Natural killer cell treated with Interleukin-12 subunit alpha and Interleukin-12 subunit beta and Interleukin-15 and Interleukin-18, amount 100 ng/mL, for 72 hours (primary cell): ENCODE results near the gene SAMHD1. TPM values are rescaled to one million over a fixed set of nuclear protein-coding genes. Genes with fewer than 3 reads are reported as not detected.
A peak's percentile ranks its signal among the peaks of the same experiment; 100 is the strongest.
"Not testable (repeated sequence)": the region's sequence is repeated elsewhere in the genome, so short reads cannot be mapped to it uniquely, and the experiment has no call there.

Experiments used
- ATAC-seq, 2 donors: fragments of 150-1000 bp; cut with Tn5 transposase in 1 of 2; sonication (Bioruptor Pico), chemical (Tn5 transposase) in 1 of 2; 2 replicates each; pipeline ENCODE4 v1.10.0; 2021
- DNase-seq: peaks from one replicate; pipeline ENCODE4 v3.0.0; 2022; ENCODE audit warnings: low spot score
- H3K27ac Mint-ChIP-seq, 2 donors: 1 replicate in 1 of 2; 2 replicates in 1 of 2; pipeline ENCODE4 v1.8.0; 2022; ENCODE audit warnings: mixed read lengths in 2 of 2, mild to moderate bottlenecking in 1 of 2, moderate library complexity in 1 of 2
- H3K27me3 Mint-ChIP-seq, 2 donors: 1 replicate in 1 of 2; 2 replicates in 1 of 2; pipeline ENCODE4 v1.8.0; 2022; ENCODE audit warnings: mixed read lengths in 2 of 2
- H3K36me3 Mint-ChIP-seq: one replicate; pipeline ENCODE4 v1.8.0; 2022; ENCODE audit warnings: mixed read lengths
- H3K4me1 Mint-ChIP-seq, 2 donors: 1 replicate in 1 of 2; 2 replicates in 1 of 2; pipeline ENCODE4 v1.8.0; 2022; ENCODE audit warnings: low read depth in 2 of 2, mixed read lengths in 2 of 2, mild to moderate bottlenecking in 1 of 2
- H3K4me3 Mint-ChIP-seq: one replicate; pipeline ENCODE4 v1.8.0; 2022; ENCODE audit warnings: mixed read lengths
- H3K9me3 Mint-ChIP-seq: 2 replicates; pipeline ENCODE4 v1.8.0; 2022; ENCODE audit warnings: mixed read lengths
- total RNA-seq, 2 donors: library from RNA; stranded (reverse); gene quantifications; one replicate each; pipeline ENCODE4 v1.2.3, GENCODE V29; 2022

Gene SAMHD1
- total RNA-seq, 2 donors from 2014 or later = 74.9 to 86.0 TPM

- Mint-ChIP-seq H3K4me1 (peaks cover 24 to 28% of the 10 kb centered on the region in 2 donors), H3K27ac (peak overlapping the region; percentile 47 to 75), H3K9me3 (peaks cover 2% of the 10 kb centered on the region), H3K4me3 (peak overlapping the region; percentile 38), H3K36me3 (no peaks in the 10 kb centered on the region), H3K27me3 (no peaks in the 10 kb centered on the region)
- ATAC-seq (no peak), DNase-seq (no peak)
Observed at GRCh38 chr20:36969478-36970186, 18.1 kb upstream of the SAMHD1 start.

- H3K27me3 Mint-ChIP-seq = no peaks in the 10 kb centered on the region
- H3K4me1 Mint-ChIP-seq = peaks cover 24 to 28% of the 10 kb centered on the region in 2 donors
- ATAC-seq (no peak), DNase-seq (no peak)
- no peaks in the 10 kb centered on the region for H3K36me3 Mint-ChIP-seq
- peak overlapping the region; percentile 47 to 75 for H3K27ac Mint-ChIP-seq
- H3K4me3 Mint-ChIP-seq = peak overlapping the region; percentile 38
- H3K9me3 Mint-ChIP-seq = peaks cover 2% of the 10 kb centered on the region
Observed at GRCh38 chr20:36969051-36969450, 17.5 kb upstream of the SAMHD1 start.

- DNase-seq (no peak), ATAC-seq (no peak)
- Mint-ChIP-seq H3K36me3 (no peaks in the 10 kb centered on the region), H3K9me3 (peaks cover 2% of the 10 kb centered on the region), H3K27me3 (no peaks in the 10 kb centered on the region), H3K4me3 (no peak overlapping the region), H3K4me1 (peaks cover 27 to 28% of the 10 kb centered on the region in 2 donors), H3K27ac (no peak overlapping the region)
Observed at GRCh38 chr20:36967636-36968035, 16.1 kb upstream of the SAMHD1 start.

GRCh38 chr20:36966965-36967364 lies 15.5 kb upstream of the SAMHD1 start:
- not testable (repeated sequence) for H3K27ac Mint-ChIP-seq, ATAC-seq
- peaks cover 28% of the 10 kb centered on the region in 2 donors for H3K4me1 Mint-ChIP-seq

DNA sequence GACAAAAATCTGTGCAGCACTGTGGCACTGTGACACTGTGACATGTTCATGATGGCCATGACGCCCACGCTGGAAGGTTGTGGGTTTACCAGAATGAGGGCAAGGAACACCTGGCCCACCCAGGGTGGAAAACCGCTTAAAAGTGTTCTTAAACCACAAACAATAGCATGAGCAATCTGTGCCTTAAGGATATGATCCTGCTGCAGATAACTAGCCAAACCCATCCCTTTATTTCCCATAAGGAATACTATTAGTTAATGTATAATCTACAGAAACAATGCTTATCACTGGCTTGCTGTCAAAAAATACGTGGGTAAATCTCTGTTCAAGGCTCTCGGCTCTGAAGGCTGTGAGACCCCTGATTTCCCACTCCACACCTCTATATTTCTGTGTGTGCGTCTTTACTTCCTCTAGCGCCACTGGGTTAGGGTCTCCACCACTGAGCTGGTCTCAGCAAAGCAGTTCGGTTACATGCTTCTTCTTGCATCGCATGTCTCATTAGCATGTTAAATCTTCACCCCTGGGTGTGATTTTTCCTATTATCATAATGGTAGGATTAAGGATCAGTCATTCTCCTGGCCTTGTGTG lies 10.9 kb upstream of the SAMHD1 start:
- not testable (repeated sequence) for H3K4me1 Mint-ChIP-seq, H3K27ac Mint-ChIP-seq, H3K9me3 Mint-ChIP-seq, DNase-seq, H3K4me3 Mint-ChIP-seq, H3K36me3 Mint-ChIP-seq, H3K27me3 Mint-ChIP-seq, ATAC-seq

More at GRCh38 chr20:36966965-36967364, 15.5 kb upstream of the SAMHD1 start:
- H3K4me3 Mint-ChIP-seq, H3K27me3 Mint-ChIP-seq, H3K36me3 Mint-ChIP-seq, DNase-seq, H3K9me3 Mint-ChIP-seq: not testable (repeated sequence)

- Mint-ChIP-seq H3K4me1 (peaks cover 10 to 17% of the 10 kb centered on the region in 2 donors), H3K27me3 (no peaks in the 10 kb centered on the region), H3K4me3 (no peak overlapping the region), H3K27ac (no peak overlapping the region), H3K9me3 (no peaks in the 10 kb centered on the region), H3K36me3 (no peaks in the 10 kb centered on the region)
- no peak for DNase-seq
- no peak for ATAC-seq
Observed at GRCh38 chr20:36959242-36959641, 7.7 kb upstream of the SAMHD1 start.

GRCh38 chr20:36957875-36958667 lies 6.6 kb upstream of the SAMHD1 start:
- H3K4me1 Mint-ChIP-seq = peaks cover 10 to 17% of the 10 kb centered on the region in 2 donors
- no peak for DNase-seq
- no peaks in the 10 kb centered on the region for H3K27me3 Mint-ChIP-seq
- no peaks in the 10 kb centered on the region for H3K9me3 Mint-ChIP-seq
- no peak overlapping the region for H3K27ac Mint-ChIP-seq
- H3K36me3 Mint-ChIP-seq = no peaks in the 10 kb centered on the region
- no peak overlapping the region for H3K4me3 Mint-ChIP-seq
- no peak for ATAC-seq

GRCh38 chr20:36956674-36957073 lies 5.2 kb upstream of the SAMHD1 start:
- H3K4me3 Mint-ChIP-seq = no peak overlapping the region
- H3K27me3 Mint-ChIP-seq = no peaks in the 10 kb centered on the region
- H3K27ac Mint-ChIP-seq = no peak overlapping the region
- no peak for DNase-seq
- H3K9me3 Mint-ChIP-seq = no peaks in the 10 kb centered on the region
- ATAC-seq = no peak
- H3K36me3 Mint-ChIP-seq = no peaks in the 10 kb centered on the region
- peaks cover 13 to 14% of the 10 kb centered on the region in 2 donors for H3K4me1 Mint-ChIP-seq

GRCh38 chr20:36956016-36956415 lies 4.5 kb upstream of the SAMHD1 start:
- DNase-seq (no peak), ATAC-seq (no peak)
- Mint-ChIP-seq H3K9me3 (no peaks in the 10 kb centered on the region), H3K4me3 (no peak overlapping the region), H3K4me1 (peaks cover 16% of the 10 kb centered on the region in 2 donors), H3K27me3 (no peaks in the 10 kb centered on the region), H3K27ac (no peak overlapping the region), H3K36me3 (no peaks in the 10 kb centered on the region)

- Mint-ChIP-seq H3K36me3 (peaks cover 3% of the 10 kb centered on the region), H3K4me3 (peak overlapping the region; percentile 97), H3K4me1 (peaks cover 31 to 37% of the 10 kb centered on the region in 2 donors), H3K27ac (peak overlapping the region; percentile 94 to 98), H3K27me3 (no peaks in the 10 kb centered on the region), H3K9me3 (no peaks in the 10 kb centered on the region)
- DNase-seq (no peak), ATAC-seq (no peak)
Observed at GRCh38 chr20:36951979-36952738, 651 bp upstream of the SAMHD1 start.

DNA sequence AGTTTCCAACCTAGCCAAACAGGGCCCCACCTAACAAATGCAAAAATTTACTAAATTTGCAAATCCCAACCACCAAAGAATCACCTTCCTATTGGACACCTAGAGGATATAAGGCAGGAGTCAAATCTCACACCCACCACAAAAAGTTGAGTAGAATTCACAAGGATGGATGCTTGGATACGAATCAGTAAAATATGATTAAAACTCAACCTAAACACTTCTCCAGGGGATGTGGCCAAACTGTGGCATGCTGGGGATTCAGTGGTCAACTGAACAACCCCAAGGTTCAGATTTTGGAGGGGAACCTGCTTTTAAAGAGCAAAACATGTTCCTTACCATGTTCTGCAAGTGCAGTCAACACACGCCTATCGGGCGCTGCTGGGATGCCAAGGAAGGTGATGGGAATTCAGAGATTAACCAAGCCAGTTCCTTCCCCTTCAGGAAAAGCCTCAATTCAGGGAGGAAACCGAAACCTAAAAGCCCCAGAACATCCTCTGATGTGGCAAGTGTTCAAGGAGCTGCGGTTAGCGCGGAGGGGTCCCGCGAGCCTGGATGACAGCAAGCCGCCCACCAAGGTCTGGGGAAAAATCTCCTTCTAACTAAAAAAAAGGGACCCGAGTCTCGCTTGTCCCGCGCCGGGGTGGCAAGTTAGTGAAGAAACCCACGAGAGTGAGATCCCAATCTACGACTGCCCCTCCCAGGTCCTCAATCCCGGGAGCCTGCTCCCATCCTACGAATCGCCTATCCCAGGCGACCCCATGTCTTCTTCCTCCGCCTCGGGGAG lies 902 bp downstream of the SAMHD1 start:
- Mint-ChIP-seq H3K27ac (peak overlapping the region; percentile 94 to 98), H3K27me3 (no peaks in the 10 kb centered on the region), H3K9me3 (no peaks in the 10 kb centered on the region), H3K36me3 (peaks cover 7% of the 10 kb centered on the region), H3K4me1 (peaks cover 35 to 44% of the 10 kb centered on the region in 2 donors), H3K4me3 (peak overlapping the region; percentile 97)
- DNase-seq = peak; percentile 72
- peak in 1 of 2 donors; percentile 0 for ATAC-seq

- ATAC-seq (no peak), DNase-seq (no peak)
- Mint-ChIP-seq H3K27ac (peak overlapping the region; percentile 64 to 84), H3K9me3 (no peaks in the 10 kb centered on the region), H3K27me3 (no peaks in the 10 kb centered on the region), H3K4me1 (peaks cover 34 to 42% of the 10 kb centered on the region in 2 donors), H3K4me3 (peak overlapping the region; percentile 19), H3K36me3 (peaks cover 10% of the 10 kb centered on the region)
Observed at GRCh38 chr20:36941401-36941835, 10.1 kb downstream of the SAMHD1 start.

- Mint-ChIP-seq H3K9me3 (no peaks in the 10 kb centered on the region), H3K36me3 (peaks cover 15% of the 10 kb centered on the region), H3K27ac (peak overlapping the region; percentile 55 to 69), H3K4me3 (no peak overlapping the region), H3K4me1 (peaks cover 37 to 43% of the 10 kb centered on the region in 2 donors), H3K27me3 (no peaks in the 10 kb centered on the region)
- no peak for DNase-seq
- no peak for ATAC-seq
Observed at GRCh38 chr20:36937402-36937770, 14.1 kb downstream of the SAMHD1 start.
